HL-60 (cell line): ENCODE results near the gene RIMS3.
"Not testable (repeated sequence)": the region's sequence is repeated elsewhere in the genome, so short reads cannot be mapped to it uniquely, and the experiment has no call there.

ENCODE experiments used
- TF ChIP-seq, protein P1 (sequence below): IDR thresholded peaks from 2 replicates; pipeline ENCODE4 v1.6.1; 2012; ENCODE audit warnings: low read depth; ENCODE audit not compliant: insufficient replicate concordance
- TF ChIP-seq, protein P2 (sequence below): IDR thresholded peaks from one replicate; pipeline ENCODE4 v1.5.1; 2011; ENCODE audit warnings: low read length, control low read depth, inconsistent platforms; ENCODE audit not compliant: insufficient read depth

DNA sequence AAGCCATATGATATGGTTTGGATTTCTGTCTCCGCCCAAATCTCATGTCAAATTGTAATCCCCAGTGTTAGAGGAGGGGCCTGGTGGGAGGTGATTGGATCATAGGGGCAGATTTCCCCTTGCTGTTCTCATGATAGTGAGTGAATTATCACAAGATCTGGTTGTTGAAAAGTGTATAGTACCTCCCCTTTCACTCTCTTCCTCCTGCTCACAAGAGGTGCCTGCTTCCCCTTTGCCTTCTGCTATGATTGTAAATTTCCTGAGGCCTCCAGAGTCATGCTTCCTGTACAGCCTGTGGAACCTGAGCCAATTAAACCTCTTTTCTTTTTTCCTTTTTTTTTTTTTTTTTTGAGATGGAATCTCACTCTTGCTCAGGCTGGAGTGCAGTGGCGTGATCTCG lies 90.7 kb downstream of the RIMS3 start:
- TF ChIP-seq, protein P1, sequence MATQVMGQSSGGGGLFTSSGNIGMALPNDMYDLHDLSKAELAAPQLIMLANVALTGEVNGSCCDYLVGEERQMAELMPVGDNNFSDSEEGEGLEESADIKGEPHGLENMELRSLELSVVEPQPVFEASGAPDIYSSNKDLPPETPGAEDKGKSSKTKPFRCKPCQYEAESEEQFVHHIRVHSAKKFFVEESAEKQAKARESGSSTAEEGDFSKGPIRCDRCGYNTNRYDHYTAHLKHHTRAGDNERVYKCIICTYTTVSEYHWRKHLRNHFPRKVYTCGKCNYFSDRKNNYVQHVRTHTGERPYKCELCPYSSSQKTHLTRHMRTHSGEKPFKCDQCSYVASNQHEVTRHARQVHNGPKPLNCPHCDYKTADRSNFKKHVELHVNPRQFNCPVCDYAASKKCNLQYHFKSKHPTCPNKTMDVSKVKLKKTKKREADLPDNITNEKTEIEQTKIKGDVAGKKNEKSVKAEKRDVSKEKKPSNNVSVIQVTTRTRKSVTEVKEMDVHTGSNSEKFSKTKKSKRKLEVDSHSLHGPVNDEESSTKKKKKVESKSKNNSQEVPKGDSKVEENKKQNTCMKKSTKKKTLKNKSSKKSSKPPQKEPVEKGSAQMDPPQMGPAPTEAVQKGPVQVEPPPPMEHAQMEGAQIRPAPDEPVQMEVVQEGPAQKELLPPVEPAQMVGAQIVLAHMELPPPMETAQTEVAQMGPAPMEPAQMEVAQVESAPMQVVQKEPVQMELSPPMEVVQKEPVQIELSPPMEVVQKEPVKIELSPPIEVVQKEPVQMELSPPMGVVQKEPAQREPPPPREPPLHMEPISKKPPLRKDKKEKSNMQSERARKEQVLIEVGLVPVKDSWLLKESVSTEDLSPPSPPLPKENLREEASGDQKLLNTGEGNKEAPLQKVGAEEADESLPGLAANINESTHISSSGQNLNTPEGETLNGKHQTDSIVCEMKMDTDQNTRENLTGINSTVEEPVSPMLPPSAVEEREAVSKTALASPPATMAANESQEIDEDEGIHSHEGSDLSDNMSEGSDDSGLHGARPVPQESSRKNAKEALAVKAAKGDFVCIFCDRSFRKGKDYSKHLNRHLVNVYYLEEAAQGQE = not testable (repeated sequence)
- TF ChIP-seq, protein P2, sequence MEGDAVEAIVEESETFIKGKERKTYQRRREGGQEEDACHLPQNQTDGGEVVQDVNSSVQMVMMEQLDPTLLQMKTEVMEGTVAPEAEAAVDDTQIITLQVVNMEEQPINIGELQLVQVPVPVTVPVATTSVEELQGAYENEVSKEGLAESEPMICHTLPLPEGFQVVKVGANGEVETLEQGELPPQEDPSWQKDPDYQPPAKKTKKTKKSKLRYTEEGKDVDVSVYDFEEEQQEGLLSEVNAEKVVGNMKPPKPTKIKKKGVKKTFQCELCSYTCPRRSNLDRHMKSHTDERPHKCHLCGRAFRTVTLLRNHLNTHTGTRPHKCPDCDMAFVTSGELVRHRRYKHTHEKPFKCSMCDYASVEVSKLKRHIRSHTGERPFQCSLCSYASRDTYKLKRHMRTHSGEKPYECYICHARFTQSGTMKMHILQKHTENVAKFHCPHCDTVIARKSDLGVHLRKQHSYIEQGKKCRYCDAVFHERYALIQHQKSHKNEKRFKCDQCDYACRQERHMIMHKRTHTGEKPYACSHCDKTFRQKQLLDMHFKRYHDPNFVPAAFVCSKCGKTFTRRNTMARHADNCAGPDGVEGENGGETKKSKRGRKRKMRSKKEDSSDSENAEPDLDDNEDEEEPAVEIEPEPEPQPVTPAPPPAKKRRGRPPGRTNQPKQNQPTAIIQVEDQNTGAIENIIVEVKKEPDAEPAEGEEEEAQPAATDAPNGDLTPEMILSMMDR = not testable (repeated sequence)
